HG03135 (cell line): ENCODE measurements around the gene NFATC1.

Source experiments
- ATAC-seq: cut with Tn5 transposase; IDR thresholded peaks from one replicate; pipeline ENCODE4 v1.9.1; 2021; ENCODE audit warnings: mild to moderate bottlenecking, moderate library complexity; ENCODE audit not compliant: unreplicated experiment

The NFATC1 gene

GRCh38 chr18:79548077-79548450, 152.3 kb downstream of the NFATC1 start:
- no peak for ATAC-seq

DNA sequence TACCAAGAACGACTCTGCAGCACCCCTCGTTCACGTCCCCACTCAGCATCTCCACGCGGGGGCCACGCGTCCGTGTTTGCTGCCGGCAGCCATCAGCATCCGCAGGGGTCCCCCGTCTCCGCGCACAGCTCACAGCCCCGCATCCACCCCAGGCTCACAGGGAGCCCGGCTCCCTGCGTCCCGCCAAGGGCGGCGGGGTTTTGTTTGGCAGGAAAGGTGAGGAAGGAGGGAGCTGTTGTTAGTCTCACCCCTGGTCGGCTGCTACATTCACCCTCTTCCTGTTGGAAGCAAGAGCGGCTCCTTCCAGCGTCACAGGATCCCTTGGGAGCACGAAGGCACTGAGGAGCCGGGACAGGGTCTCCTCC, 152.9 kb downstream of the NFATC1 start:
- ATAC-seq, result no peak

DNA sequence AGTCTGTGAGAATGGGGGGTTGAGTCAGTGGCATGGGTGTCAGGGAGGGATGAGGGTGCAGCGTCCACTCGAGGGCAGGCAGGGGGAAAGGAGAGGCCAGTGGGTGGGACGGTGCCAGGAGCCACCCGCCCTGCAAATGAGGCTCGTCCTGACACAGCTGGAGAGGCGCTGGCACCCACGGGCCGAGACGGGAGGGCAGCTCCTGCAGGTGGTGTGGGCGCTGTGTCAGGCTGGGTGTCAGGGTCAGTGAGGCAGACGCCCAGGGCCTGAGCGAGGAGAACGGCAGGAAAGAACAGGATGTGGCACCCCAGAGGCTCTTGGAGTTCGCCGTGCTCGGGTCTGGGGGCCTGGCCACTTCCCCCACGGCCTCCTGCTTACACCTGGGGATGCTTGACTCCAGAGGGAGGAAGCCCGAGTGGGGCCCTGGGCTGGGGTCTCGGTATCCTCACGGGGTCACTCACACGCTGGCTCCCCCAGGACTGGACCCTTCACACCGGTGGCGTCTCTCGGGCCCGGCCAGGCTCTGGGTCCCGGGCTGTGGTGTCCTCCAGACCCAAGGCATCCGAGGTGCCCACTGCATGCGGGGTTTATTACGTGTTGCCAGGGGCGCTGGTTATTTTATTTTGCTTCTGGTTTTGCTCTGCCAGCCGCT, 153.4 kb downstream of the NFATC1 start:
- no peak for ATAC-seq

DNA sequence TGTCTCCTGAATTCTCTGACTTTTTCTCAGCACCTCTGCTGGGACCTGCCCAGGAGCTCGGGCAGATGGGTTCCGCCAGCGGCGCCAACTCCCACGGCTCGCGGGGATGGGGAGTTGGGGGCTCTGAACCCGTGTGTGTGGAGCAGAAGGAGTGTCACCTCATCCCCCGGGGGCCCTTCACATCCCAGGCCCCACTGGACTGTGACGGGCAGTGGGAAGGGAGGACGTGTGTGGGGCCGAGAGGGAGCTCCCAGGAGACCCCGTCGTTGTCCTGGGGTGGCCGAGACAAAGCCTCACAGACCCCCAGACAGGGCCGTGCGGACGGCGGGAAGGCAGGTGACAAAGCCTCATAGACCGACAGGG, 153.9 kb downstream of the NFATC1 start:
- no peak for ATAC-seq

- ATAC-seq, result no peak
Measured at GRCh38 chr18:79552140-79552631, 156.5 kb downstream of the NFATC1 start.

DNA sequence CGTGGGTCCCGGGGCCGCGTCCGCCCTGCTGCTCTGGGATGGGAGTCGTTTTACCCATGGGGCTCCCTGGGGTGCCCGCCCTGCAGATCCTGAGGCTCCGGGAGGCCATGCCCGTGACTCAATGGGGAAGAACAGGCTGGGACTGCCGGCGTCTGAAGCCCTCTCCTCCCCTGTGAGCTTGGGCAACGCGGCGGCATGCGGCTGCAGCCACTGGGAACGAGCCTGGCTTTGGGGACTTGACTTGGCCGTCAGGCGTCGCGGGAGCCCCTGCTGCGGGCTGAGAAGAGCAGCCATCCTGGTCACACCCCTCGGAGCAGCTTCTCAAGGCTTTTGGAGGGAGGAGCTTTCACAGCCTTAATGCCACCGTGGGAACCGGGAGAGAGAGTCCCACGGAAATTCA, 157.0 kb downstream of the NFATC1 start:
- no peak for ATAC-seq

DNA sequence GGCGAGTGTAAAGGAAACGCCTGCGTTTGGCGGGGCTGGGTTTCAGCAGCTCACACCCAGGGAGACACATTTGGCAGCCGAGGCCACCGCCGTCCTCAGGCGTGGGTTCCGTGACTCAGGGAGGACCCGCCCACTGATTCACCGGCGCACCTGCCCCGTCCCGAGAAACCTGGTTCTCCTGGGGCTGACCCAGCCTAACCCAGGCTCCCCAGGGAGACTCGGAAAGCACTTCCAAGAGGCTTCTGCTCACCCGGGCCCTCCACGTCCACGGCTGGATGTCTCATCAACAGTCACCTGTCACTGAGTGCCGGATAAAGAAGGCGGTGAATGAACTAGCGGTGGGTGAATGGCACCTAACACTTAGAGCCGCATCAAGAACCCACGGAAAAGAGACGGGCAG, 157.4 kb downstream of the NFATC1 start:
- no peak for ATAC-seq

GRCh38 chr18:79553696-79554095, 158.0 kb downstream of the NFATC1 start:
- no peak for ATAC-seq

DNA sequence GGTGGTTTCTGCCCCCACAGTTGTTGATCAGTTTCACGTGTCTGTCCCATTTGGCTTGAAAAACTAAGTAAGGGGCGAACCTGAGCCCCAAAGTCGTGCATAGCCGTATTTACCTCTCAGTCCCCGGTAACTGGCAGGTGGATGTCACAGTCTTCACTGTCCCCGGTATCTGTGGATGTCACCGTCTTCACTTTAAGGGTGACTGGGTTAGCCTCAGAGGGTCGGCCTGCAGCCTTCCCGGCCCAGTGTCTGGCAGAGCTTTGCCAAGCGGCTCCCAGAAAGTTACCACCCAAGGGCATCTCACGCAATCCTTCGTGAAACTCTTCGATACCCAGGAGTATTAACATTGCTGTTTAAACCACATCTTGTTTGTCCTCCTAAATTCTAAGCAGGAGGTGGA, 158.6 kb downstream of the NFATC1 start:
- no peak for ATAC-seq

DNA sequence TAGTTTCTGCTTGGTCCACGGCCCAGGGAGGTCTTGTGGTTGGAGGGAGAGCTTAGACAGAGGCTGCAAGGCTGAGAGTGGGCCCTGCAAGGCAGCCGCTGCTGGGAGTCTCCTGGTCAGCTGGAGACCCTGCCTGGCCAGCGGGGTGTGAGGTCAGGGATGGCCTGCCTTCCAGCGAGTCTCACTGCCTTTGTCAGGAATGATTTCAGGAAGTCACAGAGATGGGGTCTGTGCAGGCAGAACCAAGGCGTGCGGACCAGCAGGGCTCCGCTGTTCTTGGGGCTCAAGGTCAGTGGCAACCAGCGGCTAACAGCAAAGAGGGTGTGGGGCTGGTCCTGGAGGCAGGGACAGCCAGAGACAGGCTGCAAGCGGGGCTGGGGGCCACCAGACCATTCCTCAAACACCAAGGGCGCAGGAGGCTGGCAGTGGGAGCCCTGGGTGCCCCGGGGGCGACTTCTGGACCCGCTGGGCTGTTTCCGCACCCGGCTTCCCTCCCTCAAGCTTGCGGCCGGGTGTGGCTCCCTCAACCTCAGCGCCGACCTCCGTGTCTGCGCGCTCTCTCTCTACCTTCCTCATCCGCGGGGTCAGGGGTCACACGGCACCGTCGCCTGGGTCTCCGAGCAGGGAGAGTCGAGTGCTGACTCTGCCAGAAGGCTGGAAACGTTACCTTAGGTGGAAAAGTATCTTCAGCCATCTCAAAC, 159.4 kb downstream of the NFATC1 start:
- no peak for ATAC-seq

DNA sequence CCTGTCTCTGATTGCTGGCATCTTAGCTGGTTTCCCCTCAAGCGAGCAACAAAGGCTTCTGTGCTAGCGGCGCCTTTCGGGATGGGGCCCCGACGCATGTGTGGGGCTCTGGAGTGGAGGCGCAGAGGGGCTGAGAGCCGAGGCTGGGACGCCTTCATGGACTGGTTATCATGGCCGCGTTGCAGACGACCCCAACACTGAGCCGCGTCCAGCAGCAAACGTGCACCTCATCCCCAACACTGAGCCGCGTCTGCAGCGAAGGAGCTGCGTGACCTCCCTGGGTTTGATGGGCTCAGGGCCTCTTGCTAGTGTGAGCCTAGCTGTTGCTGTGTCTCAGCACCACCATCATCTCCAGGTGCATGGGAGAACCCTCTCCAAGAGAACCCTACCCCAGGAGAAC, 160.2 kb downstream of the NFATC1 start:
- no peak for ATAC-seq

DNA sequence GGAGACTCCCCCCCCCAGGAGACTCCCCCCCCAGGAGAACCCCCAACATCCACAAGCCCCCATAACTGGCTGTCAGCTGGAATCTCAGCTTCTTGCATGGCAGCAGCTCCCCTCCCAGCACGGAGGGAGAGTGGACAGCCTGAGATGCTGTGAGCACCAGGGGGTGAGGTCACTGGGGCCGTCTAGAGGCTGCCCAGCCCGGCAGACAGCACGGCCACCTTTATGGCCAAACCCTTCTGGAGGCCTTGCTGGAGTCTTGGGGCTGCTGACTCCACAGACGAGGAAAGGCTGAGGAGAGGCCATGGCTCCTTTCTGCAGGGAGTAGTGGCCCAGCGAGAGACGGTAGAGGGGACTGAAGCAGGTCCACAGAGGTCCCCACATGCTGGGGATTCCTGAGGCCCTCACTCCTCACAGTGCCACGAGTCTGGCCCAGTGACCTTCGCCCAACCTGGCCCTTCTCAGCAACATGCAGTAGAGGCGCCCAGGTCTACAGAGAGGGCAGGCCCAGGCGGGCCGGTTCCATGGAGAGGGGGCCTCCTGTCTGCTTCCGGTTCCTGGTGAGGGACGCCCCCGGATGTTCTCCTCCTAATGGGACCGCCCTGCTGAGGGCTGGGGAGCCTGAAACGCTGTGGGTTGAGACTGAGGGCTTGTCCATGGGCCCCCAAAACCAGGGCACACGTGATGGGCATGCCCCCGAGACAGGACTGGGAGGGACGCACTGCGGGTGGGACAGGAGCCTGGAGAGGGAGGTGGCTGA, 161.3 kb downstream of the NFATC1 start:
- ATAC-seq, result no peak

- ATAC-seq, result no peak
Measured at GRCh38 chr18:79558196-79558932, 162.6 kb downstream of the NFATC1 start.

- no peak for ATAC-seq
Measured at GRCh38 chr18:79558933-79559416, 163.2 kb downstream of the NFATC1 start.

GRCh38 chr18:79559436-79559835, 163.7 kb downstream of the NFATC1 start:
- no peak for ATAC-seq

GRCh38 chr18:79560042-79560860, 164.5 kb downstream of the NFATC1 start:
- no peak for ATAC-seq

DNA sequence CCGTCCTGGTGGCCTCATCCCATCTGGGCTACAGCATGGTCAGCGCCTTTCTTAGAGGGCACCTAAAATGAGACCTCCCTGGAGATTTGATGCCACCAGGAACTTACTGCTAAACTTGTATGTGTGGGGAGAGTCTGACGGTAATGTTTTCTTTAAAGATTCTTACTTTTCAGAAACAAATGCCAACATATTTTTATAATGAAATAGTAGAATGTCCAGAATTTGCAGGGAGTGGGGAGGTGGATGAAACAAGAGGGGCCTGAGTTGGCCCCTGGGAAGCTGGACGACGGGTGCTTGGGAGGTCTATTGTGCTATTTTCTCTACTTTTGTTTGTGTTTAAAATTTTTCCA, 165.1 kb downstream of the NFATC1 start:
- no peak for ATAC-seq

- ATAC-seq, result no peak
Measured at GRCh38 chr18:79563949-79564348, 168.2 kb downstream of the NFATC1 start.

GRCh38 chr18:79564441-79564840, 168.7 kb downstream of the NFATC1 start:
- ATAC-seq, result no peak

DNA sequence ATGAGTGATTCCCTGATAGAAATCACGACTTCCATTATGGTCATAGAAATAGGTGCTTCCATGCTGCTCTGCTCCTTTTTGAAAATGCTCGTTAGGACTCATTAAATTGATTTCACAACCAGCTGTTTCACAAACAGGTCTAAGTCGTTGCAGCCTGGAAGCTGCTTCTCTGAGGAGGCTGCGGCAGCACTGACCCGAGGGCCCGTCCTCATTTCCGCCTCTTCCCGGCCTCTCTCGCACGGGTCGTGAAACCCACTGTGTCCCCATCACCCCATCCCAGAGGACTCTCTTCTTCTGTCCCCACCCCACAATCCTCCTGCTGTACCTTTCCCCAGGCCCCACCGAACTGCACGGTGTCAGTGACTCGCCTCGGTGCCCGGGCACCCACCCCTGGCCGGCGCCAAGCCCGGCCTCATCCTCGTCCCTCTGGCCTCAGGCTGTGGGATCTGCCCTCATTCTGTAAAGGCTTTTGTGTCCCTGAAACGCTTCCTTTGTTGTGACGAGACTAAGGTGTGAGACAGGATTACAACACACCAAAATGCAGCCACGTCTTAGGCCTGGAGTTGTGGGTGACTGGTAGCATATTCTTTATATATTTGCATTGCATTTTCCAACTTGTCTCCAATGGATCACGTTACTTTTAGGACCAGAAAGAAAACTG, 171.2 kb downstream of the NFATC1 start:
- ATAC-seq, result no peak
